Smooth muscle cell (in vitro differentiated cells): Measurements from ENCODE around the gene KCNB1. TPM values are rescaled to one million over a fixed set of nuclear protein-coding genes. Genes with fewer than 3 reads are reported as not detected.

Experiments
- DNase-seq: peaks from one replicate; lab custom pipeline; 2025; ENCODE audit not compliant: unreplicated experiment; lab: John Stamatoyannopoulos, UW
- H2AFZ ChIP-seq: fragments of 200-600 bp; sonication (generic); 2 replicates; pipeline ENCODE4 v1.6.0; 2016; ENCODE audit warnings: antibody characterized with exemption, low read depth, mild to moderate bottlenecking
- H3F3A ChIP-seq: fragments of 200-600 bp; sonication (generic); 2 replicates; pipeline ENCODE4 v1.6.0; 2017; ENCODE audit warnings: antibody characterized with exemption, low read depth
- H3K27ac ChIP-seq: fragments of 200-600 bp; sonication (generic); 2 replicates; pipeline ENCODE4 v1.5.1; 2016; ENCODE audit warnings: low read depth, mild to moderate bottlenecking
- H3K27me3 ChIP-seq: fragments of 200-600 bp; sonication (generic); 2 replicates; pipeline ENCODE4 v1.6.1; 2016; ENCODE audit warnings: low read depth, mild to moderate bottlenecking
- H3K36me3 ChIP-seq: fragments of 200-600 bp; sonication (generic); 2 replicates; pipeline ENCODE4 v1.5.1; 2016; ENCODE audit warnings: low read depth
- H3K4me1 ChIP-seq: fragments of 200-600 bp; sonication (generic); 2 replicates; pipeline ENCODE4 v1.5.1; 2016; ENCODE audit warnings: low read depth
- H3K4me2 ChIP-seq: fragments of 200-600 bp; sonication (generic); 2 replicates; pipeline ENCODE4 v1.6.0; 2016; ENCODE audit warnings: mild to moderate bottlenecking
- H3K4me3 ChIP-seq: fragments of 200-600 bp; sonication (generic); 2 replicates; pipeline ENCODE4 v1.5.1; 2016; ENCODE audit warnings: mild to moderate bottlenecking
- H3K79me2 ChIP-seq: fragments of 200-600 bp; sonication (generic); 2 replicates; pipeline ENCODE4 v1.6.0; 2016; ENCODE audit warnings: low read depth, mild to moderate bottlenecking
- H3K9ac ChIP-seq: fragments of 200-600 bp; sonication (generic); 2 replicates; pipeline ENCODE4 v1.6.0; 2016; ENCODE audit warnings: low read depth
- H3K9me3 ChIP-seq: fragments of 200-600 bp; sonication (generic); replicated peaks from 2 replicates; pipeline ENCODE4 v1.5.1; 2016; ENCODE audit warnings: low read depth
- H4K20me1 ChIP-seq: fragments of 200-600 bp; sonication (generic); 2 replicates; pipeline ENCODE4 v1.6.0; 2016; ENCODE audit warnings: low read depth
- CTCF ChIP-seq: fragments of 200-600 bp; sonication (generic); IDR thresholded peaks from 2 replicates; pipeline ENCODE4 v1.5.1; 2017; ENCODE audit warnings: borderline replicate concordance, mild to moderate bottlenecking, antibody characterized with exemption; ENCODE audit not compliant: insufficient read depth, poor library complexity, severe bottlenecking
- WGBS: methylation state at CpG from one replicate; pipeline ENCODE4 v1.1.7; 2016; ENCODE audit warnings: low lambda C conversion rate; 5-methylcytosine and 5-hydroxymethylcytosine counted together
- polyA plus RNA-seq: library from polyadenylated mRNA; unstranded; fragments of >200 nt; fragmentation: Nextera tagmentation; extraction: Ambion mirVana; gene quantifications from 2 replicates; pipeline ENCODE4 v1.2.1, GENCODE V29; 2016
- total RNA-seq: library from RNA; depleted of rRNA; stranded (reverse); fragments of >200 nt; gene quantifications from 2 replicates; pipeline ENCODE4 v1.2.3, GENCODE V29; 2014

Gene KCNB1
- total and polyA plus RNA-seq, 2 experiments from 2014 or later: not detected

GRCh38 chr20:49389854-49390253, 92.6 kb downstream of the KCNB1 start:
- Histone ChIP-seq H4K20me1 (no peaks in the 10 kb centered on the region), H3K9me3 (no peaks in the 10 kb centered on the region)

DNA sequence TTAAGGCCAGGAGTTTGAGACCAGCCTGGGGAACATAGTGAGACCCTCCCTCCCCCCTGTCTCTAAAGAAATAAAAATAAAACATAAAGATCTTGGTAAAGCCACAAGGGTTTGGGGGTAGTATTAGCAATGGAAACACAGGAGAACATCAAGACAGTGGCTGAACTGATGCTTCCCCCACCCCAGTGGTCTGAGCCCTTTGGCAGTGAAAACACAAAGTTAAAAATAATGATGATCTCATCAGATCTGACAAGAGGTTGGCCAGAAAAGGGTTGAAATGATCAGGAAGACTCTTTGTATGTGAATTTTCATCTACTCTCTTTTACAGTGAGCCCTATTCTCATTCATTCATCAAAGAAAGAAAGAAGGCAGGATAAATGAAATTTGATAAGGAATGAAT, 93.7 kb downstream of the KCNB1 start:
- no peaks in the 10 kb centered on the region for H4K20me1 ChIP-seq
- no peak overlapping the region for H3K9ac ChIP-seq
- no peak overlapping the region for H3K4me3 ChIP-seq
- H3K36me3 ChIP-seq: no peaks in the 10 kb centered on the region
- no peak overlapping the region for H3K4me2 ChIP-seq
- H3K4me1 ChIP-seq: no peaks in the 10 kb centered on the region
- H3K27me3 ChIP-seq: peaks cover 18% of the 10 kb centered on the region
- no peak overlapping the region for H2AFZ ChIP-seq
- TF ChIP-seq CTCF: no peak
- H3K79me2 ChIP-seq: no peaks in the 10 kb centered on the region
- H3K27ac ChIP-seq: no peak overlapping the region
- H3F3A ChIP-seq: no peaks in the 10 kb centered on the region
- no peak for DNase-seq
- no peaks in the 10 kb centered on the region for H3K9me3 ChIP-seq

More at GRCh38 chr20:49389854-49390253, 92.6 kb downstream of the KCNB1 start:
- H3K9ac ChIP-seq: no peak overlapping the region
- 88% methylated on average over 2 of the region's 2 CpGs for WGBS
- no peak overlapping the region for H3K4me3 ChIP-seq
- H3K79me2 ChIP-seq: no peaks in the 10 kb centered on the region
- H2AFZ ChIP-seq: no peak overlapping the region
- H3K4me1 ChIP-seq: no peaks in the 10 kb centered on the region
- no peak for DNase-seq
- H3K27ac ChIP-seq: no peak overlapping the region
- H3K27me3 ChIP-seq: peaks cover 18% of the 10 kb centered on the region
- no peak for TF ChIP-seq CTCF
- no peaks in the 10 kb centered on the region for H3K36me3 ChIP-seq
- H3F3A ChIP-seq: no peaks in the 10 kb centered on the region
- H3K4me2 ChIP-seq: no peak overlapping the region

DNA sequence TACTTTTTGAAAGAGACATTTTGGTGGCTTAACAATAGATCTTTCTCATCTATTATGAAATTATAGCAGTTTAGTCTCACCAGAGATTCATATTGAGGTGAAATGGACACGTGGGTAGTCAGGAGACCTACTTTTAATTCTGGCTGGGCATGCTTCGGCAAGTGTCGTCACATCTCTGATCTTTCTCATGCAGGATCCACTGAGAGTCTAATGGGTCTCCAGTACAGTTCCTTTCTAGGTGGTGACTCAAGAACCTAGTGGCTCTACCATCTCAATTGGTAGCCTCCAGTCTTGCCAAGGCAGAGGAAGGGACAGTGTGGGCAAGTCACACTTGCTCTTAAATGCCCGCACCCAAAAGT, 94.9 kb downstream of the KCNB1 start:
- Histone ChIP-seq H3K4me3 (no peak overlapping the region), H2AFZ (no peak overlapping the region), H3K4me1 (no peaks in the 10 kb centered on the region), H3K9me3 (no peaks in the 10 kb centered on the region), H3K9ac (no peak overlapping the region), H3K4me2 (no peak overlapping the region), H3K79me2 (no peaks in the 10 kb centered on the region), H3F3A (no peaks in the 10 kb centered on the region), H4K20me1 (no peaks in the 10 kb centered on the region), H3K27ac (no peak overlapping the region), H3K36me3 (no peaks in the 10 kb centered on the region), H3K27me3 (peaks cover 11% of the 10 kb centered on the region)
- DNase-seq: no peak
- no peak for TF ChIP-seq CTCF
- WGBS: 71% methylated on average over 4 of the region's 4 CpGs

- Histone ChIP-seq H2AFZ (no peak overlapping the region), H3K4me3 (no peak overlapping the region), H3K4me1 (no peaks in the 10 kb centered on the region), H3K27ac (no peak overlapping the region), H3K27me3 (peaks cover 8% of the 10 kb centered on the region), H3K36me3 (no peaks in the 10 kb centered on the region), H3K79me2 (no peaks in the 10 kb centered on the region), H4K20me1 (no peaks in the 10 kb centered on the region), H3K4me2 (no peak overlapping the region), H3K9ac (no peak overlapping the region), H3F3A (no peaks in the 10 kb centered on the region), H3K9me3 (no peaks in the 10 kb centered on the region)
- TF ChIP-seq CTCF: no peak
- WGBS: 71% methylated on average over 6 of the region's 6 CpGs
- no peak for DNase-seq
These were observed 95.5 kb downstream of the KCNB1 start for GRCh38 chr20:49386848-49387580.
